Transverse colon (tissue), 3 donors: ENCODE results near the gene CDK11B.

Experiments
- EP300 ChIP-seq: sonication (generic); formaldehyde crosslinking; IDR thresholded peaks from one replicate; pipeline ENCODE4 v1.6.1; 2017; ENCODE audit warnings: antibody characterized with exemption, low read depth
- TF ChIP-seq, protein P1 (sequence below), 5 experiments: fragments of 200-600 bp in 3 of 5; fragments of 450-650 bp in 2 of 5; sonication (generic) in 3 of 5; IDR thresholded peaks; 1 replicate in 2 of 5; 2 replicates in 3 of 5; pipeline ENCODE4 v1.5.1; 2016 to 2017; ENCODE audit warnings: antibody characterized with exemption in 5 of 5, inconsistent platforms in 3 of 5, mild to moderate bottlenecking in 2 of 5, moderate library complexity in 1 of 5

DNA sequence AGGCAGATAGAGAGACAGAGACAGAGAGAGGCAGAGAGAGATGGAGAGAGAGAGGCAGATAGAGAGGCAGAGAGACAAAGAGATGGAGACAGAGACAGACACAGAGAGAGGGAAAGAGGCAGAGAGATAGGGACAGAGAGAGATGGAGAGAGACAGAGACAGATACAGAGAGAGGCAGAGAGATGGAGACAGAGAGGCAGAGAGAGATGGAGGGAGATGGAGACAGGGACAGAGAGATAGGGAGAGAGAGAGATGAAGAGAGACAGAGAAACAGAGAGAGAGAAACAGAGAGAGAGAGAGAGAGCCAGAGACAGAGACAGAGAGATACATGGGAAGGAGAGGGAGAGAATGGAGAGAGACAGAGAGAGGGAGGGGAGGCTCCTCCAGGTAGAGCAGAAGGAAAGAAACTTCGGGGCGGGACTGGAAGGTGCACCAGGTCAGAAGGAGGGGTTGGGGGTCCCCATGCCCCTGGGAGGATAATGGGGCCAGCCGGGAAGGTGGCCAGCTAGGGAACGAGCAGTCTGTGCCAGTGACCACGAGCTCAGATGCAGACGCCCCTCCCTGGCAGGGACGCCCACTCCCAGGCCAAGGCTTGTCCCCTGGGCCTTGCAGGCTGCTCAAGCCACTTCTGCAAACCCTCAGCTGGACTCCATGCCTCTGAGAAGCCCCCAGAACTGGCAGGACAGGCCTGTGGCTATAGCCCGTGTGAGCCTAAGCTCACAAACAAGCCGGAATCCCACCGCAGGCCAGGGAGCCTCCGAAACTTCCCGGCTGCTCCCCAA, 62.1 kb downstream of the CDK11B start:
- TF ChIP-seq, protein P1, sequence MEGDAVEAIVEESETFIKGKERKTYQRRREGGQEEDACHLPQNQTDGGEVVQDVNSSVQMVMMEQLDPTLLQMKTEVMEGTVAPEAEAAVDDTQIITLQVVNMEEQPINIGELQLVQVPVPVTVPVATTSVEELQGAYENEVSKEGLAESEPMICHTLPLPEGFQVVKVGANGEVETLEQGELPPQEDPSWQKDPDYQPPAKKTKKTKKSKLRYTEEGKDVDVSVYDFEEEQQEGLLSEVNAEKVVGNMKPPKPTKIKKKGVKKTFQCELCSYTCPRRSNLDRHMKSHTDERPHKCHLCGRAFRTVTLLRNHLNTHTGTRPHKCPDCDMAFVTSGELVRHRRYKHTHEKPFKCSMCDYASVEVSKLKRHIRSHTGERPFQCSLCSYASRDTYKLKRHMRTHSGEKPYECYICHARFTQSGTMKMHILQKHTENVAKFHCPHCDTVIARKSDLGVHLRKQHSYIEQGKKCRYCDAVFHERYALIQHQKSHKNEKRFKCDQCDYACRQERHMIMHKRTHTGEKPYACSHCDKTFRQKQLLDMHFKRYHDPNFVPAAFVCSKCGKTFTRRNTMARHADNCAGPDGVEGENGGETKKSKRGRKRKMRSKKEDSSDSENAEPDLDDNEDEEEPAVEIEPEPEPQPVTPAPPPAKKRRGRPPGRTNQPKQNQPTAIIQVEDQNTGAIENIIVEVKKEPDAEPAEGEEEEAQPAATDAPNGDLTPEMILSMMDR (IDR thresholded peaks at IDR 0.05): no peak
- TF ChIP-seq EP300: no peak
